Measurements from ENCODE around the gene PHKG1.
"Not testable (repeated sequence)": the region's sequence is repeated elsewhere in the genome, so short reads cannot be mapped to it uniquely, and the experiment has no call there.

PHKG1 gene

GRCh38 chr7:56081626-56082340 is 11.0 kb downstream of the PHKG1 start:
- DNase-seq = no peak

- DNase-seq = not testable (repeated sequence)
Observed at GRCh38 chr7:56080726-56081435, 11.9 kb downstream of the PHKG1 start.

- DNase-seq = no peak
Observed at GRCh38 chr7:56079450-56080185, 13.1 kb downstream of the PHKG1 start.

- DNase-seq = no peak
Observed at GRCh38 chr7:56078196-56078595, 14.6 kb downstream of the PHKG1 start.

- DNase-seq = no peak
Observed at GRCh38 chr7:56077681-56078080, 15.1 kb downstream of the PHKG1 start.

- DNase-seq = peak; percentile 68
Observed at GRCh38 chr7:56074371-56074791, 18.4 kb downstream of the PHKG1 start.

GRCh38 chr7:56066376-56066775 is 26.4 kb downstream of the PHKG1 start:
- DNase-seq = not testable (repeated sequence)

GRCh38 chr7:56063882-56064625 is 28.7 kb downstream of the PHKG1 start, which contains the start of gene SUMF2:
SUMF2 (plus strand) TSS chr7:56064286; CDS start chr7:56064312, 26 bp downstream.
- DNase-seq = peak; percentile 90

- no peak for DNase-seq
Observed at GRCh38 chr7:56063500-56063881, 29.3 kb downstream of the PHKG1 start.

- DNase-seq = peak; percentile 52
Observed at GRCh38 chr7:56062382-56062781, 30.4 kb downstream of the PHKG1 start.

GRCh38 chr7:56053993-56054392 is 38.8 kb downstream of the PHKG1 start:
- DNase-seq = no peak

- DNase-seq = no peak
Observed at GRCh38 chr7:56053379-56053778, 39.4 kb downstream of the PHKG1 start.

- DNase-seq = peak; percentile 94
Observed at GRCh38 chr7:56051339-56052191, 41.2 kb downstream of the PHKG1 start, which contains the start of the genes CCT6A and PSPH. CCT6A (plus strand) TSS chr7:56051765; CDS start chr7:56051849, 84 bp downstream. PSPH (minus strand) TSS chr7:56051444; CDS start chr7:56021212, 30,232 bp downstream.

- DNase-seq = no peak
Observed at GRCh38 chr7:56051053-56051338, 41.8 kb downstream of the PHKG1 start.

- not testable (repeated sequence) for DNase-seq
Observed at GRCh38 chr7:56048763-56049162, 44.0 kb downstream of the PHKG1 start.

GRCh38 chr7:56048245-56048644 is 44.5 kb downstream of the PHKG1 start:
- DNase-seq = no peak

GRCh38 chr7:56047446-56048116 is 45.2 kb downstream of the PHKG1 start:
- not testable (repeated sequence) for DNase-seq

- no peak for DNase-seq
Observed at GRCh38 chr7:56046721-56047445, 45.9 kb downstream of the PHKG1 start.

- DNase-seq = not testable (repeated sequence)
Observed at GRCh38 chr7:56045758-56046157, 47.0 kb downstream of the PHKG1 start.

- DNase-seq = no peak
Observed at GRCh38 chr7:56040730-56041129, 52.0 kb downstream of the PHKG1 start.

Data from OCI-M1 (cell line).